ENCODE results near the gene PDGFD. TPM values are rescaled to one million over a fixed set of nuclear protein-coding genes. Genes with fewer than 3 reads are reported as not detected.

PDGFD gene
- total and polyA plus RNA-seq, 2 donors (not counting 1 experiment from before 2014, with no cell fraction given), result 1.3 TPM

GRCh38 chr11:104058680-104059079 lies 105.3 kb downstream of the PDGFD start:
- no peak for DNase-seq (ENCODE audit: low read depth in 2 of 2)
- Histone ChIP-seq H3K36me3 (ENCODE audit: control insufficient read depth, insufficient read depth, low read length) (no peaks in the 10 kb centered on the region), H2AFZ (ENCODE audit: low read length) (no peak overlapping the region), H4K20me1 (ENCODE audit: control insufficient read depth, extremely low read depth, insufficient read depth, low read length) (no peaks in the 10 kb centered on the region), H3K27ac (ENCODE audit: insufficient read depth, low read length) (no peak overlapping the region), H3K9ac (ENCODE audit: insufficient read depth, low read length) (no peak overlapping the region), H3K9me3 (ENCODE audit: control insufficient read depth, insufficient read depth, low read depth, low read length) (no peaks in the 10 kb centered on the region), H3K79me2 (ENCODE audit: control insufficient read depth, insufficient read depth, low read length) (no peaks in the 10 kb centered on the region), H3K4me3 (replicated peaks in 1 of 4; ENCODE audit: control extremely low read depth in 1 of 4, insufficient read depth in 1 of 4, low read depth in 3 of 4, low read length in 4 of 4) (no peak overlapping the region), H3K27me3 (ENCODE audit: control insufficient read depth, insufficient read depth, low read length) (no peaks in the 10 kb centered on the region), H3K4me2 (ENCODE audit: extremely low read depth, insufficient read depth, low read length) (no peak overlapping the region), H3K4me1 (ENCODE audit: control insufficient read depth, extremely low read depth, insufficient read depth, low read length) (no peaks in the 10 kb centered on the region)
- TF ChIP-seq EZH2 (IDR thresholded peaks at IDR 0.05; ENCODE audit: low read length, missing control alignments), result no peak
- TF ChIP-seq, protein P1, sequence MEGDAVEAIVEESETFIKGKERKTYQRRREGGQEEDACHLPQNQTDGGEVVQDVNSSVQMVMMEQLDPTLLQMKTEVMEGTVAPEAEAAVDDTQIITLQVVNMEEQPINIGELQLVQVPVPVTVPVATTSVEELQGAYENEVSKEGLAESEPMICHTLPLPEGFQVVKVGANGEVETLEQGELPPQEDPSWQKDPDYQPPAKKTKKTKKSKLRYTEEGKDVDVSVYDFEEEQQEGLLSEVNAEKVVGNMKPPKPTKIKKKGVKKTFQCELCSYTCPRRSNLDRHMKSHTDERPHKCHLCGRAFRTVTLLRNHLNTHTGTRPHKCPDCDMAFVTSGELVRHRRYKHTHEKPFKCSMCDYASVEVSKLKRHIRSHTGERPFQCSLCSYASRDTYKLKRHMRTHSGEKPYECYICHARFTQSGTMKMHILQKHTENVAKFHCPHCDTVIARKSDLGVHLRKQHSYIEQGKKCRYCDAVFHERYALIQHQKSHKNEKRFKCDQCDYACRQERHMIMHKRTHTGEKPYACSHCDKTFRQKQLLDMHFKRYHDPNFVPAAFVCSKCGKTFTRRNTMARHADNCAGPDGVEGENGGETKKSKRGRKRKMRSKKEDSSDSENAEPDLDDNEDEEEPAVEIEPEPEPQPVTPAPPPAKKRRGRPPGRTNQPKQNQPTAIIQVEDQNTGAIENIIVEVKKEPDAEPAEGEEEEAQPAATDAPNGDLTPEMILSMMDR (conservative IDR thresholded peaks at IDR 0.05 in 1 of 2, IDR thresholded peaks at IDR 0.05 in 1 of 2; ENCODE audit: low read depth in 1 of 2, low read length in 2 of 2), result no peak

DNA sequence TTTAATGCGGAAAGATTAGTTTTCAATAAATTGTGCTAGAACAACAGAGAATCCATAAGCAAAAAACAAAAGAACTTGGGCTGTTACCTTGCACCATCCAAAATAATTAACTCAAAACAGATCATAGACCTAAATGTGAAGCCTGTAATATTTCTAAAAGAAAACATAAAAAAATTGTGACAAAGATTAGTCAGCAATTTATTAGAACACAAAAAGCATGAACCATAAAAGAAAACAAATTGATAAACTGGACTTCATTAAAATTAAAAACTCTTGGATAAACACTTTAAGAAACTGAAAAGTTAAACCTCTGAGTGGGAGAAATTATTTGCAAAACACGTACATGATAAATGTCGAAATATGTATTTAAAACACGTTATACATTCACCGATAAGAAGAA lies 106.0 kb downstream of the PDGFD start:
- Histone ChIP-seq H3K36me3 (ENCODE audit: control insufficient read depth, insufficient read depth, low read length) (no peaks in the 10 kb centered on the region), H3K4me2 (ENCODE audit: extremely low read depth, insufficient read depth, low read length) (no peak overlapping the region), H3K9me3 (ENCODE audit: control insufficient read depth, insufficient read depth, low read depth, low read length) (no peaks in the 10 kb centered on the region), H3K4me3 (replicated peaks in 1 of 4; ENCODE audit: control extremely low read depth in 1 of 4, insufficient read depth in 1 of 4, low read depth in 3 of 4, low read length in 4 of 4) (no peak overlapping the region), H4K20me1 (ENCODE audit: control insufficient read depth, extremely low read depth, insufficient read depth, low read length) (no peaks in the 10 kb centered on the region), H3K9ac (ENCODE audit: insufficient read depth, low read length) (no peak overlapping the region), H2AFZ (ENCODE audit: low read length) (no peak overlapping the region), H3K4me1 (ENCODE audit: control insufficient read depth, extremely low read depth, insufficient read depth, low read length) (no peaks in the 10 kb centered on the region), H3K27ac (ENCODE audit: insufficient read depth, low read length) (no peak overlapping the region), H3K79me2 (ENCODE audit: control insufficient read depth, insufficient read depth, low read length) (no peaks in the 10 kb centered on the region), H3K27me3 (ENCODE audit: control insufficient read depth, insufficient read depth, low read length) (no peaks in the 10 kb centered on the region)
- no peak for DNase-seq (ENCODE audit: low read depth in 2 of 2)
- TF ChIP-seq EZH2 (IDR thresholded peaks at IDR 0.05; ENCODE audit: low read length, missing control alignments), result no peak
- TF ChIP-seq, protein P1 (conservative IDR thresholded peaks at IDR 0.05 in 1 of 2, IDR thresholded peaks at IDR 0.05 in 1 of 2; ENCODE audit: low read depth in 1 of 2, low read length in 2 of 2), result no peak

GRCh38 chr11:104055596-104055995 lies 108.4 kb downstream of the PDGFD start:
- H3K4me3 ChIP-seq (replicated peaks in 1 of 4; ENCODE audit: control extremely low read depth in 1 of 4, insufficient read depth in 1 of 4, low read depth in 3 of 4, low read length in 4 of 4), result no peak overlapping the region

More at GRCh38 chr11:104055596-104055995, 108.4 kb downstream of the PDGFD start:
- Histone ChIP-seq H2AFZ (ENCODE audit: low read length) (no peak overlapping the region), H3K9ac (ENCODE audit: insufficient read depth, low read length) (no peak overlapping the region), H3K27me3 (ENCODE audit: control insufficient read depth, insufficient read depth, low read length) (no peaks in the 10 kb centered on the region), H4K20me1 (ENCODE audit: control insufficient read depth, extremely low read depth, insufficient read depth, low read length) (no peaks in the 10 kb centered on the region), H3K79me2 (ENCODE audit: control insufficient read depth, insufficient read depth, low read length) (no peaks in the 10 kb centered on the region), H3K27ac (ENCODE audit: insufficient read depth, low read length) (no peak overlapping the region), H3K4me2 (ENCODE audit: extremely low read depth, insufficient read depth, low read length) (no peak overlapping the region), H3K36me3 (ENCODE audit: control insufficient read depth, insufficient read depth, low read length) (no peaks in the 10 kb centered on the region), H3K9me3 (ENCODE audit: control insufficient read depth, insufficient read depth, low read depth, low read length) (no peaks in the 10 kb centered on the region), H3K4me1 (ENCODE audit: control insufficient read depth, extremely low read depth, insufficient read depth, low read length) (no peaks in the 10 kb centered on the region)
- DNase-seq (ENCODE audit: low read depth in 2 of 2), result no peak
- TF ChIP-seq, protein P1 (conservative IDR thresholded peaks at IDR 0.05 in 1 of 2, IDR thresholded peaks at IDR 0.05 in 1 of 2; ENCODE audit: low read depth in 1 of 2, low read length in 2 of 2), result no peak
- TF ChIP-seq EZH2 (IDR thresholded peaks at IDR 0.05; ENCODE audit: low read length, missing control alignments), result no peak
